Hepatocyte (in vitro differentiated cells): ENCODE data around the gene TBCK. TPM values are rescaled to one million over a fixed set of nuclear protein-coding genes. Genes with fewer than 3 reads are reported as not detected.

Experiments
- DNase-seq: peaks from one replicate; pipeline ENCODE4 v3.0.0-alpha.2; 2016; ENCODE audit warnings: low spot score
- H2AFZ ChIP-seq: fragments of 200-600 bp; sonication (generic); 2 replicates; pipeline ENCODE4 v1.6.0; 2016; ENCODE audit warnings: antibody characterized with exemption, mild to moderate bottlenecking
- H3K27ac ChIP-seq: fragments of 200-600 bp; sonication (generic); 2 replicates; pipeline ENCODE4 v1.5.1; 2016; ENCODE audit warnings: mild to moderate bottlenecking
- H3K27me3 ChIP-seq: fragments of 200-600 bp; sonication (generic); 2 replicates; pipeline ENCODE4 v1.6.1; 2016
- H3K36me3 ChIP-seq: fragments of 200-600 bp; sonication (generic); replicated peaks from 2 replicates; pipeline ENCODE4 v1.5.1; 2016; ENCODE audit warnings: low read depth; ENCODE audit not compliant: insufficient read depth
- H3K4me1 ChIP-seq: fragments of 200-600 bp; sonication (generic); 2 replicates; pipeline ENCODE4 v1.5.1; 2016; ENCODE audit warnings: mild to moderate bottlenecking, moderate library complexity; ENCODE audit not compliant: insufficient read depth
- H3K4me2 ChIP-seq: fragments of 200-600 bp; sonication (generic); 2 replicates; pipeline ENCODE4 v1.6.0; 2016
- H3K4me3 ChIP-seq: fragments of 200-600 bp; sonication (generic); 2 replicates; pipeline ENCODE4 v1.5.1; 2016; ENCODE audit warnings: mild to moderate bottlenecking
- H3K79me2 ChIP-seq: fragments of 200-600 bp; sonication (generic); 2 replicates; pipeline ENCODE4 v1.6.0; 2017; ENCODE audit warnings: mild to moderate bottlenecking
- H3K9me2 ChIP-seq: fragments of 200-600 bp; sonication (generic); replicated peaks from 2 replicates; pipeline ENCODE4 v1.6.0; 2017; ENCODE audit warnings: mild to moderate bottlenecking; ENCODE audit not compliant: insufficient read depth
- H3K9me3 ChIP-seq: fragments of 200-600 bp; sonication (generic); 2 replicates; pipeline ENCODE4 v1.5.1; 2016; ENCODE audit warnings: low read depth, mild to moderate bottlenecking
- H4K20me1 ChIP-seq: fragments of 200-600 bp; sonication (generic); 2 replicates; pipeline ENCODE4 v1.6.0; 2016; ENCODE audit warnings: mild to moderate bottlenecking; ENCODE audit not compliant: insufficient read depth, poor library complexity, severe bottlenecking
- EZH2 ChIP-seq: fragments of 200-600 bp; sonication (generic); IDR thresholded peaks from 2 replicates; pipeline ENCODE4 v1.6.1; 2016; ENCODE audit warnings: antibody characterized with exemption, mild to moderate bottlenecking, borderline replicate concordance
- EZH2phosphoT487 ChIP-seq: fragments of 200-600 bp; sonication (generic); IDR thresholded peaks from one replicate; pipeline ENCODE4 v1.6.1; 2018; ENCODE audit warnings: antibody characterized with exemption, mild to moderate bottlenecking, low read depth, moderate library complexity; ENCODE audit not compliant: unreplicated experiment, severe bottlenecking
- WGBS: methylation state at CpG from one replicate; pipeline ENCODE4 v1.1.6; 2016; ENCODE audit warnings: low lambda C conversion rate; ENCODE audit errors: missing lambda C conversion rate; 5-methylcytosine and 5-hydroxymethylcytosine counted together
- polyA plus RNA-seq: library from polyadenylated mRNA; unstranded; fragments of >200 nt; fragmentation: Nextera tagmentation; extraction: Ambion mirVana; gene quantifications from 2 replicates; pipeline ENCODE4 v1.2.1, GENCODE V29; 2016
- total RNA-seq: library from RNA; depleted of rRNA; stranded (reverse); fragments of >200 nt; gene quantifications from 2 replicates; pipeline ENCODE4 v1.2.3, GENCODE V29; 2014
- TF ChIP-seq, protein P1 (sequence below): fragments of 200-600 bp; sonication (generic); IDR thresholded peaks from 2 replicates; pipeline ENCODE4 v1.5.1; 2016; ENCODE audit warnings: antibody characterized with exemption, mild to moderate bottlenecking; ENCODE audit not compliant: poor library complexity

Gene TBCK
- total and polyA plus RNA-seq, 2 experiments from 2014 or later = 19.8 to 49.7 TPM

DNA sequence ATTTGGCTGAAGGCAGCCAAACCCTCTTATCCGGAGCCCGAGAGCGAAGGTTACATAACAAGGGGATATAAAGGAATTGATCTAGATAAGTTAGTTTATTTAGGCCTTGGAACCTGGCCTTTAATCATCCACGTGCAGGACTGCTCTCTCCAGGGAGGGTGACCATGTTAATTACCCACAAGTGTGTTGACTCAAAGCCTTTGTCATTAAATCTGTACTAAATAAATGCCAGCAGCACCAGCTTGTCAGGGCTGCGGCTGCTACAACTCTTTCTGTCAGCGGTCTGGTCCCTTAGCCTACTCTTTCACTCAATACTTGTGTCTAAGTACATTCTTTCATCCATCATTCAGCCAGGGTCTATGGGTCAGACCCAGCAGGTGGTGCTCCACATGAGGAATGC lies 206.1 kb downstream of the TBCK start:
- H3K9me3 ChIP-seq = peaks cover 21% of the 10 kb centered on the region

DNA sequence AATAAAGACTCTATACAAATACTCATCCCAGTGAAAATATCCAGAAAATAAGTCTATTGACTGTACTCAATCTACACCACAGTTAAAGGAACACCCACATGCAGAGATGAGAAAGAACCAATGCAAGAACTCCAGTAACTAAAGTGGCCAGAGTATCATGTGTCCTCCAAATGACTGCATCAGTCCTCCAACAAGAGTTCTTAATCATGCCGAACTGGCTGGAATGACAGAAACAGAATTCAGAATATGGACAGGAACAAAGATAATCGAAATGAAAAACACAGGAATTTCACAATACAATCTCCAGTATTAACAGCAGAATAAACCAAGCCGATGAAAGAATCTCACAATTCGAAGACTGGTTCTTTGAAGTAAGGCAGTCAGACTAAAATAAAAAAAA lies 210.3 kb downstream of the TBCK start:
- Histone ChIP-seq H3K4me1 (no peaks in the 10 kb centered on the region), H3K4me2 (no peak overlapping the region), H3K27me3 (no peaks in the 10 kb centered on the region), H3K79me2 (no peaks in the 10 kb centered on the region), H2AFZ (no peak overlapping the region), H3K27ac (no peak overlapping the region), H3K9me2 (no peaks in the 10 kb centered on the region), H4K20me1 (no peaks in the 10 kb centered on the region), H3K9me3 (peaks cover 14% of the 10 kb centered on the region), H3K36me3 (no peaks in the 10 kb centered on the region), H3K4me3 (no peak overlapping the region)
- 98% methylated on average over 4 of the region's 4 CpGs for WGBS
- DNase-seq = no peak
- TF ChIP-seq, protein P1, sequence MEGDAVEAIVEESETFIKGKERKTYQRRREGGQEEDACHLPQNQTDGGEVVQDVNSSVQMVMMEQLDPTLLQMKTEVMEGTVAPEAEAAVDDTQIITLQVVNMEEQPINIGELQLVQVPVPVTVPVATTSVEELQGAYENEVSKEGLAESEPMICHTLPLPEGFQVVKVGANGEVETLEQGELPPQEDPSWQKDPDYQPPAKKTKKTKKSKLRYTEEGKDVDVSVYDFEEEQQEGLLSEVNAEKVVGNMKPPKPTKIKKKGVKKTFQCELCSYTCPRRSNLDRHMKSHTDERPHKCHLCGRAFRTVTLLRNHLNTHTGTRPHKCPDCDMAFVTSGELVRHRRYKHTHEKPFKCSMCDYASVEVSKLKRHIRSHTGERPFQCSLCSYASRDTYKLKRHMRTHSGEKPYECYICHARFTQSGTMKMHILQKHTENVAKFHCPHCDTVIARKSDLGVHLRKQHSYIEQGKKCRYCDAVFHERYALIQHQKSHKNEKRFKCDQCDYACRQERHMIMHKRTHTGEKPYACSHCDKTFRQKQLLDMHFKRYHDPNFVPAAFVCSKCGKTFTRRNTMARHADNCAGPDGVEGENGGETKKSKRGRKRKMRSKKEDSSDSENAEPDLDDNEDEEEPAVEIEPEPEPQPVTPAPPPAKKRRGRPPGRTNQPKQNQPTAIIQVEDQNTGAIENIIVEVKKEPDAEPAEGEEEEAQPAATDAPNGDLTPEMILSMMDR = no peak
- no peak for TF ChIP-seq EZH2phosphoT487

More for the DNA sequence above, 206.1 kb downstream of the TBCK start:
- Histone ChIP-seq H3K4me1 (no peaks in the 10 kb centered on the region), H3K27ac (no peak overlapping the region), H2AFZ (no peak overlapping the region), H3K27me3 (no peaks in the 10 kb centered on the region), H4K20me1 (no peaks in the 10 kb centered on the region), H3K4me3 (no peak overlapping the region), H3K9me2 (no peaks in the 10 kb centered on the region), H3K4me2 (no peak overlapping the region), H3K36me3 (peaks cover 3% of the 10 kb centered on the region), H3K79me2 (no peaks in the 10 kb centered on the region)
- DNase-seq = no peak
- WGBS = 95% methylated on average over 6 of the region's 6 CpGs
- no peak for TF ChIP-seq EZH2
- TF ChIP-seq, protein P1 = no peak
- no peak for TF ChIP-seq EZH2phosphoT487

DNA sequence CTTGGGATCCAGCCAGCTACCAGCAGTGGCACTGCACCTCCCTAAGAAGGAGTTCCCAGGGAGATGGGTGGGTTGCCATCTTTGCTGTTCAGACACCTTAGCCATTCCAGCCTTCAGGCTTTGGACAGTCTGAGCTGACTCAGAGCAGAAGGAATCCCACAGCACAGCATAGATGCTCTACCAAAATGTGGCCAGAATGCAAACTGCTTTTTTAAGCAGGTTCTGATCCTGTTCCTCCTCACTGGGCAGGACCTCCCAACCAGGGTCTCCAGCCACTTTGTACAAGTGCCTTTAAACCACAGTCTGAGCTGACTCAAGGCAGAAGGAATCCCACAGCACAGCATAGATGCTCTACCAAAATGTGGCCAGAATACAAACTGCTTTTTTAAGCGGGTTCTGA lies 211.7 kb downstream of the TBCK start:
- Histone ChIP-seq H3K4me2 (no peak overlapping the region), H2AFZ (no peak overlapping the region), H3K9me2 (no peaks in the 10 kb centered on the region), H3K36me3 (no peaks in the 10 kb centered on the region), H3K27me3 (no peaks in the 10 kb centered on the region), H3K27ac (no peak overlapping the region), H4K20me1 (no peaks in the 10 kb centered on the region), H3K4me1 (no peaks in the 10 kb centered on the region), H3K9me3 (peaks cover 6% of the 10 kb centered on the region), H3K79me2 (no peaks in the 10 kb centered on the region), H3K4me3 (no peak overlapping the region)
- no peak for DNase-seq
- TF ChIP-seq, protein P1 = no peak
- TF ChIP-seq EZH2phosphoT487 (no peak), EZH2 (no peak)
- 100% methylated on average over 1 of the region's 1 CpG for WGBS

DNA sequence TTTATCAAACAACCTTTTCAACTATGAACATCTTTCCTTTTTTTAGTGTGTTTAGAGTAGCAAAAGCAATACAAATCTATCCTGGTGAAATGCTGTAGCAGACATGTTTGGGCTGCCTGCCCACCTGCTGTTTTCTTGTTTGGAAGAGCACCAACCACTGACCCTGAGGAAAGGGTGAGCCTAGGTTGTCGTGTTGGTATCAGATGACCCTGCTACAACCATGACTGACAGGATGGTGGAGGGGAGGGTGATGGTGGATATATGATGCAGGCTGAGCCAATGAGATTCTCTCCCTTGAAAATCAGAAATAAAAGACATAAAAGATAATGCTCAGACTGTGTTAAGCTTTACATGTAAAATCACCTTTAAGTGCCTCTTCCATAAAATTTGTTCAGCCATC lies 219.6 kb downstream of the TBCK start:
- no peak overlapping the region for H3K4me3 ChIP-seq
- H3K4me2 ChIP-seq = no peak overlapping the region
- H3K27ac ChIP-seq = no peak overlapping the region
- no peak for DNase-seq
- TF ChIP-seq, protein P1 = no peak
- TF ChIP-seq EZH2 = no peak
- no peak for TF ChIP-seq EZH2phosphoT487
- H3K27me3 ChIP-seq = no peaks in the 10 kb centered on the region
- H3K36me3 ChIP-seq = no peaks in the 10 kb centered on the region
- no peaks in the 10 kb centered on the region for H3K9me3 ChIP-seq
- H3K9me2 ChIP-seq = no peaks in the 10 kb centered on the region
- no peak overlapping the region for H2AFZ ChIP-seq
- peaks cover 3% of the 10 kb centered on the region for H3K4me1 ChIP-seq
- H4K20me1 ChIP-seq = no peaks in the 10 kb centered on the region
- H3K79me2 ChIP-seq = no peaks in the 10 kb centered on the region
- WGBS = 74% methylated on average over 1 of the region's 1 CpG
